Superior temporal gyrus (tissue), 1 donor: ENCODE measurements around the gene FMNL2.
"Not testable (repeated sequence)": the region's sequence is repeated elsewhere in the genome, so short reads cannot be mapped to it uniquely, and the experiment has no call there.

Experiments used
- DNase-seq: peaks from one replicate; pipeline ENCODE4 v3.0.0-alpha.2; 2016; ENCODE audit errors: extremely low spot score

FMNL2 gene

GRCh38 chr2:152519581-152519952 is 184.6 kb downstream of the FMNL2 start:
- DNase-seq = no peak

- DNase-seq = no peak
These were observed 185.8 kb downstream of the FMNL2 start for GRCh38 chr2:152520759-152521158.

GRCh38 chr2:152522446-152522845 is 187.5 kb downstream of the FMNL2 start:
- not testable (repeated sequence) for DNase-seq

GRCh38 chr2:152523091-152523490 is 188.1 kb downstream of the FMNL2 start:
- no peak for DNase-seq

GRCh38 chr2:152525277-152525838 is 190.4 kb downstream of the FMNL2 start:
- DNase-seq = peak; percentile 81

- DNase-seq = no peak
These were observed 194.6 kb downstream of the FMNL2 start for GRCh38 chr2:152529420-152530115.

GRCh38 chr2:152532241-152532640 is 197.3 kb downstream of the FMNL2 start:
- no peak for DNase-seq

GRCh38 chr2:152534460-152535135 is 199.6 kb downstream of the FMNL2 start:
- DNase-seq = no peak

GRCh38 chr2:152537081-152537651 is 202.2 kb downstream of the FMNL2 start:
- DNase-seq = no peak

GRCh38 chr2:152539424-152539823 is 204.4 kb downstream of the FMNL2 start:
- no peak for DNase-seq

GRCh38 chr2:152541712-152542111 is 206.7 kb downstream of the FMNL2 start:
- DNase-seq = no peak

GRCh38 chr2:152542337-152542994 is 207.5 kb downstream of the FMNL2 start:
- DNase-seq = no peak

GRCh38 chr2:152542995-152543481 is 208.1 kb downstream of the FMNL2 start:
- DNase-seq = no peak

- DNase-seq = no peak
These were observed 208.7 kb downstream of the FMNL2 start for GRCh38 chr2:152543717-152544116.

- no peak for DNase-seq
These were observed 209.7 kb downstream of the FMNL2 start for GRCh38 chr2:152544638-152545037.

GRCh38 chr2:152546230-152546837 is 211.4 kb downstream of the FMNL2 start:
- DNase-seq = no peak

GRCh38 chr2:152548111-152548875 is 213.3 kb downstream of the FMNL2 start:
- DNase-seq = no peak

GRCh38 chr2:152548996-152549395 is 214.0 kb downstream of the FMNL2 start:
- DNase-seq = no peak

GRCh38 chr2:152549423-152549822 is 214.4 kb downstream of the FMNL2 start:
- DNase-seq = no peak

- DNase-seq = no peak
These were observed 215.4 kb downstream of the FMNL2 start for GRCh38 chr2:152550386-152550785.

GRCh38 chr2:152552888-152553287 is 217.9 kb downstream of the FMNL2 start:
- no peak for DNase-seq
